ENCODE data around the gene PPT1. TPM values are rescaled to one million over a fixed set of nuclear protein-coding genes. Genes with fewer than 3 reads are reported as not detected.

Gene PPT1
- total RNA-seq, 1 donor from 2014 or later: 82.7 TPM

DNA sequence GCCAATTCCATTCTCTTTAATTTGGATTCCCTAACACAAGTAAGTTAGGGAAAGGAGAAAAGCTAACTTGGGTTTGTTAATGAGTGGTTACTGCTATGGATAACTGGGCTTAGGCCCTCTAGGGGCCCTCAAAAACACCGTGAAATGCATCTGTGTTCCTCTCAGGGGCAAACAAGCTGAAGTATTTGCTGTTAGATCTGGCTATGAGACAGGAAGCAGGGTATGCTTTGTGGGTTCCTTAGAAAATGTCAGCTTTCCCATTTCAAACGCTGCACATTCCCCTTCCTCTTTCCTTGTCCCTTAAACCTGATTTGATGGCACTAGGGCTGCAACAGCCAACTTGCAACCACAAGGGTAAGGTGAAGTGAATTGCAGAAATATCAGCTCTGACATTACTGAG is 62.2 kb downstream of the PPT1 start:
- DNase-seq (ENCODE audit: low read depth): no peak
- H3K4me3 ChIP-seq (ENCODE audit: low read depth, low read length): no peak overlapping the region
- no peaks in the 10 kb centered on the region for H3K27me3 ChIP-seq (ENCODE audit: control insufficient read depth, insufficient read depth, low read length)
- no peaks in the 10 kb centered on the region for H3K36me3 ChIP-seq (ENCODE audit: control insufficient read depth, insufficient read depth, low read length)
- TF ChIP-seq, protein P1, sequence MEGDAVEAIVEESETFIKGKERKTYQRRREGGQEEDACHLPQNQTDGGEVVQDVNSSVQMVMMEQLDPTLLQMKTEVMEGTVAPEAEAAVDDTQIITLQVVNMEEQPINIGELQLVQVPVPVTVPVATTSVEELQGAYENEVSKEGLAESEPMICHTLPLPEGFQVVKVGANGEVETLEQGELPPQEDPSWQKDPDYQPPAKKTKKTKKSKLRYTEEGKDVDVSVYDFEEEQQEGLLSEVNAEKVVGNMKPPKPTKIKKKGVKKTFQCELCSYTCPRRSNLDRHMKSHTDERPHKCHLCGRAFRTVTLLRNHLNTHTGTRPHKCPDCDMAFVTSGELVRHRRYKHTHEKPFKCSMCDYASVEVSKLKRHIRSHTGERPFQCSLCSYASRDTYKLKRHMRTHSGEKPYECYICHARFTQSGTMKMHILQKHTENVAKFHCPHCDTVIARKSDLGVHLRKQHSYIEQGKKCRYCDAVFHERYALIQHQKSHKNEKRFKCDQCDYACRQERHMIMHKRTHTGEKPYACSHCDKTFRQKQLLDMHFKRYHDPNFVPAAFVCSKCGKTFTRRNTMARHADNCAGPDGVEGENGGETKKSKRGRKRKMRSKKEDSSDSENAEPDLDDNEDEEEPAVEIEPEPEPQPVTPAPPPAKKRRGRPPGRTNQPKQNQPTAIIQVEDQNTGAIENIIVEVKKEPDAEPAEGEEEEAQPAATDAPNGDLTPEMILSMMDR (IDR thresholded peaks at IDR 0.05; ENCODE audit: insufficient read depth, low read length, poor library complexity, severe bottlenecking): no peak

DNA sequence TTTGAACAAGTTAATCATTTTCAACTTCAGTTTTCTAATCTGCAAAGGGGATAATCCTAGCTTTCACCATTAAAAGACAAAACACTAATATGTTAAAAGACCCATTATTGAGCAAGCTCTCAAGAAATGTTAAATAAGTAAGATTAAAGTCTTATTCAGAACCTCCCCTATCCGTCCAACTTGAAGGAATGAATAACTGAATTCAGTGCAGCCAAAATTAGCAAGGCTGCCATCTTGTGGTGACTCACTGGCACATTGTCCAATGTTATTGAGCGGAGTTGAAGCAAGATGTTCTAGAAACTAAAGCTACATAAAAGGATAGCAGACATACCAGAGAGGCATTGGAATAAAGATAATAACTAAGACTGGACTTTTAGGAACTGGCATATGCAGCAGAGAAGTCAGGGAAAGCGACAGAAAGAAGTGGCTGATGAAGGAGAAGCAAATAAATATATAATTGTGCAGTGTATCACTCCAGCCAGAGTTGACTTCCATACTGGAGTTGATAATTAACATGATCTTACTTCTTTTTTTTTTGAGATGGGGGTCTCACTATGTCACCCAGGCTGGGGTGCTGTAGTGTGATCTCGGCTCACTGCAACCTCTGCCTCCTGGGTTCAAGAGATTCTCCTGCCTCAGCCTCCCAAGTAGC is 64.7 kb downstream of the PPT1 start:
- no peaks in the 10 kb centered on the region for H3K27me3 ChIP-seq (ENCODE audit: control insufficient read depth, insufficient read depth, low read length)
- TF ChIP-seq, protein P1 (IDR thresholded peaks at IDR 0.05; ENCODE audit: insufficient read depth, low read length, poor library complexity, severe bottlenecking): peak; percentile 58
- no peak overlapping the region for H3K4me3 ChIP-seq (ENCODE audit: low read depth, low read length)
- H3K36me3 ChIP-seq (ENCODE audit: control insufficient read depth, insufficient read depth, low read length): no peaks in the 10 kb centered on the region
- DNase-seq (ENCODE audit: low read depth): no peak

- TF ChIP-seq, protein P1 (IDR thresholded peaks at IDR 0.05; ENCODE audit: insufficient read depth, low read length, poor library complexity, severe bottlenecking): no peak
- no peaks in the 10 kb centered on the region for H3K27me3 ChIP-seq (ENCODE audit: control insufficient read depth, insufficient read depth, low read length)
- peak; percentile 34 for DNase-seq (ENCODE audit: low read depth)
- no peak overlapping the region for H3K4me3 ChIP-seq (ENCODE audit: low read depth, low read length)
- no peaks in the 10 kb centered on the region for H3K36me3 ChIP-seq (ENCODE audit: control insufficient read depth, insufficient read depth, low read length)
Measured at GRCh38 chr1:40030528-40031135, 66.4 kb downstream of the PPT1 start.

- TF ChIP-seq, protein P1 (IDR thresholded peaks at IDR 0.05; ENCODE audit: insufficient read depth, low read length, poor library complexity, severe bottlenecking): no peak
- no peaks in the 10 kb centered on the region for H3K27me3 ChIP-seq (ENCODE audit: control insufficient read depth, insufficient read depth, low read length)
- no peaks in the 10 kb centered on the region for H3K36me3 ChIP-seq (ENCODE audit: control insufficient read depth, insufficient read depth, low read length)
- DNase-seq (ENCODE audit: low read depth): no peak
- H3K4me3 ChIP-seq (ENCODE audit: low read depth, low read length): no peak overlapping the region
Measured at GRCh38 chr1:40029608-40030007, 67.4 kb downstream of the PPT1 start.

GRCh38 chr1:40027647-40028046 is 69.4 kb downstream of the PPT1 start:
- no peaks in the 10 kb centered on the region for H3K27me3 ChIP-seq (ENCODE audit: control insufficient read depth, insufficient read depth, low read length)

More at GRCh38 chr1:40027647-40028046, 69.4 kb downstream of the PPT1 start:
- TF ChIP-seq, protein P1 (IDR thresholded peaks at IDR 0.05; ENCODE audit: insufficient read depth, low read length, poor library complexity, severe bottlenecking): no peak
- Histone ChIP-seq H3K36me3 (ENCODE audit: control insufficient read depth, insufficient read depth, low read length) (no peaks in the 10 kb centered on the region), H3K4me3 (ENCODE audit: low read depth, low read length) (no peak overlapping the region)
- DNase-seq (ENCODE audit: low read depth): no peak
